KMS-11 (cell line): ENCODE results near the gene JMJD1C.
"Not testable (repeated sequence)": the region's sequence is repeated elsewhere in the genome, so short reads cannot be mapped to it uniquely, and the experiment has no call there.

ENCODE experiments used
- H2AFZ ChIP-seq: fragments of 200-600 bp; sonication (generic); 2 replicates; pipeline ENCODE4 v1.6.1; 2016; ENCODE audit warnings: antibody characterized with exemption, mixed run types, low read depth
- H3K27ac ChIP-seq: fragments of 200-600 bp; sonication (generic); 2 replicates; pipeline ENCODE4 v1.6.1; 2016; ENCODE audit warnings: mild to moderate bottlenecking, mixed run types
- H3K27me3 ChIP-seq: fragments of 200-600 bp; sonication (generic); 2 replicates; pipeline ENCODE4 v1.6.1; 2017; ENCODE audit warnings: mild to moderate bottlenecking, low read depth, mixed run types, moderate library complexity; ENCODE audit not compliant: insufficient read depth
- H3K36me3 ChIP-seq: fragments of 200-600 bp; sonication (generic); 2 replicates; pipeline ENCODE4 v1.6.1; 2017; ENCODE audit warnings: mild to moderate bottlenecking, mixed run types; ENCODE audit not compliant: insufficient read depth
- H3K4me1 ChIP-seq: fragments of 200-600 bp; sonication (generic); 2 replicates; pipeline ENCODE4 v1.6.1; 2016; ENCODE audit warnings: mild to moderate bottlenecking, low read depth, mixed run types; ENCODE audit not compliant: poor library complexity, severe bottlenecking
- H3K4me2 ChIP-seq: fragments of 200-600 bp; sonication (generic); 2 replicates; pipeline ENCODE4 v1.7.0; 2016; ENCODE audit warnings: mild to moderate bottlenecking, mixed run types
- H3K4me3 ChIP-seq: fragments of 200-600 bp; sonication (generic); IDR thresholded peaks from 2 replicates; pipeline ENCODE4 v1.6.1; 2017; ENCODE audit warnings: low read depth, low read length, mixed read lengths; ENCODE audit not compliant: insufficient read depth
- H3K79me2 ChIP-seq: fragments of 200-600 bp; sonication (generic); 2 replicates; pipeline ENCODE4 v1.6.1; 2016; ENCODE audit warnings: low read depth, mixed run types; ENCODE audit not compliant: insufficient read depth
- H3K9ac ChIP-seq: fragments of 200-600 bp; sonication (generic); 2 replicates; pipeline ENCODE4 v1.6.1; 2016; ENCODE audit warnings: mild to moderate bottlenecking, mixed run types
- H4K20me1 ChIP-seq: fragments of 200-600 bp; sonication (generic); 2 replicates; pipeline ENCODE4 v1.6.1; 2016; ENCODE audit warnings: mild to moderate bottlenecking, mixed run types; ENCODE audit not compliant: insufficient read depth
- CTCF ChIP-seq: fragments of 200-600 bp; sonication (generic); conservative IDR thresholded peaks from 2 replicates; pipeline ENCODE4 v1.6.1; 2017; ENCODE audit warnings: low read depth, mild to moderate bottlenecking, antibody characterized with exemption, low read length, moderate library complexity, mixed read lengths

Gene JMJD1C

GRCh38 chr10:63156236-63156635, 309.5 kb downstream of the JMJD1C start:
- H3K4me3 ChIP-seq = no peak overlapping the region
- no peak overlapping the region for H3K27ac ChIP-seq
- no peak overlapping the region for H2AFZ ChIP-seq
- no peaks in the 10 kb centered on the region for H3K27me3 ChIP-seq
- no peak overlapping the region for H3K4me2 ChIP-seq
- H3K79me2 ChIP-seq = no peaks in the 10 kb centered on the region
- H3K9ac ChIP-seq = no peak overlapping the region
- H4K20me1 ChIP-seq = no peaks in the 10 kb centered on the region
- 0 out of 2 replicates have a peak, but pooled peaks cover 4% of the 10 kb centered on the region for H3K36me3 ChIP-seq
- no peak for TF ChIP-seq CTCF
- H3K4me1 ChIP-seq = peaks cover 7% of the 10 kb centered on the region

GRCh38 chr10:63155388-63156020, 310.3 kb downstream of the JMJD1C start:
- Histone ChIP-seq H3K4me2 (no peak overlapping the region), H3K36me3 (0 out of 2 replicates have a peak, but pooled peaks cover 4% of the 10 kb centered on the region), H4K20me1 (no peaks in the 10 kb centered on the region)

DNA sequence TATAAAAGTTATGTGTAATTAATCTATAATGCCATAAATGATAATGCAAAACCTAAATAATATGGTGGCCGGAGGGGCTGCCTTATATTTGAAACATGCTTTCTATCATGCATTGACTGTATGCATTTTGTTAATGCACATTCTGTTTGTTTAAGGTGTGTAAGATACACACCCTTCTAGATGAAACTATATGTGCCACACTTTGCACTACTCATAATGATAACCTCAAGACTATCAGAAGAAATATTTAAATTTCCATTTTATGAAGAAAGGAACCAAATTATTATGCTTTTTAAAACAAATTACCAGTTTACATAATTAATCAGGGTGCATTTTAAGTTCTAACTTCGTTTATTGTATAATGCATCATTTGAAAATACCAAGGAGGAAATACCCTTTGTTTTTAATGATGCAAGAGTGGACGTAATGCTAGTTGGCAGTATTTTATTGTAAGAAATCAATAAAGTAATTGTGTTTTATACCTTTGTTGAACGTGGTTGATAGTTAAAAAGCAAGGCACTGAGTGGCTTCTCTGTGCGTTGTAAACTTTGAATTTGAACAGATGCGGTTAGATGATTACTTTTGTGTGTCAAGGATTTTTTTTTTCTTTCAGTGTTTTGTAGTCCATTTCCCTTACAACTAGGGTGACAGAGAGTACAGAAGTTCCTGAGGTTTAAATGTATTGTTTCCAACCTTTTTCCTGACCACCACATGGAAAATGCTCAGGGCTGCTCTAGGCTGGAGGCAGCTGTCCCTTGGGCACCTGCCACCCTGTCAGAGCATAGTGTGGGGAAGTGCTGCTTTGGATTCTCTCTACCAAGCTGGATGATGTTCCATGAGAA, 311.0 kb downstream of the JMJD1C start:
- H3K4me3 ChIP-seq = no peak overlapping the region
- H3K9ac ChIP-seq = no peak overlapping the region
- H3K36me3 ChIP-seq = 0 out of 2 replicates have a peak, but pooled peaks cover 4% of the 10 kb centered on the region
- no peaks in the 10 kb centered on the region for H3K27me3 ChIP-seq
- H3K27ac ChIP-seq = no peak overlapping the region
- no peak overlapping the region for H3K4me2 ChIP-seq
- H4K20me1 ChIP-seq = no peaks in the 10 kb centered on the region
- H2AFZ ChIP-seq = no peak overlapping the region
- TF ChIP-seq CTCF = no peak
- no peaks in the 10 kb centered on the region for H3K79me2 ChIP-seq
- H3K4me1 ChIP-seq = peaks cover 7% of the 10 kb centered on the region

More at GRCh38 chr10:63155388-63156020, 310.3 kb downstream of the JMJD1C start:
- Histone ChIP-seq H2AFZ (no peak overlapping the region), H3K9ac (no peak overlapping the region), H3K27ac (no peak overlapping the region), H3K79me2 (no peaks in the 10 kb centered on the region), H3K27me3 (no peaks in the 10 kb centered on the region), H3K4me1 (peaks cover 7% of the 10 kb centered on the region), H3K4me3 (no peak overlapping the region)
- TF ChIP-seq CTCF = no peak

- not testable (repeated sequence) for H3K4me3 ChIP-seq, H2AFZ ChIP-seq, H3K27ac ChIP-seq, H3K4me1 ChIP-seq, H3K27me3 ChIP-seq, H3K36me3 ChIP-seq, H3K79me2 ChIP-seq, H4K20me1 ChIP-seq, H3K4me2 ChIP-seq, H3K9ac ChIP-seq
These were observed 311.8 kb downstream of the JMJD1C start for GRCh38 chr10:63153868-63154545.
